Hematopoietic multipotent progenitor cell treated with erythropoietin and hydrocortisone succinate and interleukin-3 and kit ligand, for 15 days (in vitro differentiated cells): Measurements from ENCODE around the gene DRC7.

Experiments
- DNase-seq: peaks from one replicate; pipeline ENCODE4 v3.0.0-alpha.2; 2015; ENCODE audit warnings: low spot score

DRC7 gene

GRCh38 chr16:57676553-57677085, 18.0 kb upstream of the DRC7 start:
- no peak for DNase-seq

- DNase-seq, result no peak
These were observed 16.8 kb upstream of the DRC7 start for GRCh38 chr16:57677622-57678369.

- no peak for DNase-seq
These were observed 15.6 kb upstream of the DRC7 start for GRCh38 chr16:57679016-57679415.

GRCh38 chr16:57679767-57680482, 14.7 kb upstream of the DRC7 start:
- no peak for DNase-seq

GRCh38 chr16:57680842-57681375, 13.7 kb upstream of the DRC7 start:
- DNase-seq, result no peak

- DNase-seq, result no peak
These were observed 12.5 kb upstream of the DRC7 start for GRCh38 chr16:57681950-57682728.

GRCh38 chr16:57682809-57683635, 11.6 kb upstream of the DRC7 start:
- DNase-seq, result no peak

- no peak for DNase-seq
These were observed 10.7 kb upstream of the DRC7 start for GRCh38 chr16:57683636-57684545.

GRCh38 chr16:57684626-57685358, 9.8 kb upstream of the DRC7 start:
- DNase-seq, result no peak

- DNase-seq, result no peak
These were observed 9.0 kb upstream of the DRC7 start for GRCh38 chr16:57685633-57686032.

GRCh38 chr16:57686577-57686976, 8.0 kb upstream of the DRC7 start:
- no peak for DNase-seq

- no peak for DNase-seq
These were observed 7.2 kb upstream of the DRC7 start for GRCh38 chr16:57687363-57687929.

- no peak for DNase-seq
These were observed 6.1 kb upstream of the DRC7 start for GRCh38 chr16:57688487-57688986.

GRCh38 chr16:57688987-57689761, 5.4 kb upstream of the DRC7 start:
- DNase-seq, result no peak

GRCh38 chr16:57689762-57690558, 4.6 kb upstream of the DRC7 start:
- peak; percentile 78 for DNase-seq

- peak; percentile 56 for DNase-seq
These were observed 3.7 kb upstream of the DRC7 start for GRCh38 chr16:57690782-57691471.

GRCh38 chr16:57692636-57693035, 2.0 kb upstream of the DRC7 start:
- DNase-seq, result no peak
